Kidney (tissue), 14 donors: ENCODE results near the gene CD109. TPM values are rescaled to one million over a fixed set of nuclear protein-coding genes. Genes with fewer than 3 reads are reported as not detected.
A peak's percentile ranks its signal among the peaks of the same experiment; 100 is the strongest.
"Not testable (repeated sequence)": the region's sequence is repeated elsewhere in the genome, so short reads cannot be mapped to it uniquely, and the experiment has no call there.

ENCODE experiments used
- DNase-seq, 5 donors: peaks; one replicate each; pipeline ENCODE4 v3.0.0-alpha.2; 2013 to 2020
- FAIRE-seq: peaks from 2 replicates; lab custom pipeline; 2012; peaks lifted over from hg19 to GRCh38; lab: Jason Lieb, UNC
- H3K27ac ChIP-seq, 2 donors: one replicate each; pipeline ENCODE4 v1.7.0; 2013; ENCODE audit warnings: low read depth in 2 of 2, low read length in 2 of 2, inconsistent platforms in 1 of 2
- H3K27me3 ChIP-seq: one replicate; pipeline ENCODE4 v1.7.1; 2013; ENCODE audit warnings: low read length, inconsistent platforms; ENCODE audit not compliant: control insufficient read depth, insufficient read depth
- H3K36me3 ChIP-seq, 3 donors: one replicate each; pipeline versions ENCODE4 v1.7.0 to v1.7.1; 2013; ENCODE audit warnings: low read length in 3 of 3, control low read depth in 1 of 3, inconsistent platforms in 1 of 3; ENCODE audit not compliant: insufficient read depth in 3 of 3, control insufficient read depth in 2 of 3
- H3K4me1 ChIP-seq, 3 donors: one replicate each; pipeline versions ENCODE4 v1.7.0 to v1.7.1; 2013; ENCODE audit warnings: low read length in 3 of 3, inconsistent platforms in 1 of 3, low read depth in 1 of 3; ENCODE audit not compliant: control insufficient read depth in 2 of 3, insufficient read depth in 2 of 3
- H3K4me3 ChIP-seq, 3 donors: one replicate each; pipeline versions ENCODE4 v1.7.0 to v1.8.1; 2013; ENCODE audit warnings: low read length in 3 of 3, control low read depth in 1 of 3, inconsistent platforms in 1 of 3
- H3K9ac ChIP-seq, 3 donors: one replicate each; pipeline versions ENCODE4 v1.7.0 to v1.7.1; 2013; ENCODE audit warnings: low read length in 3 of 3, control low read depth in 1 of 3, inconsistent platforms in 1 of 3
- H3K9me3 ChIP-seq, 3 donors: one replicate each; pipeline versions ENCODE4 v1.7.0 to v1.7.1; 2013; ENCODE audit warnings: low read length in 3 of 3, control low read depth in 1 of 3, inconsistent platforms in 1 of 3; ENCODE audit not compliant: control insufficient read depth in 2 of 3, insufficient read depth in 1 of 3
- intact Hi-C: fragments of 100-400 bp; cut with DNase I; formaldehyde crosslinking; loops from one replicate; pipeline ENCODE4 v1.11.1; 2022
- polyA plus RNA-seq: library from polyadenylated mRNA; stranded (reverse); fragments of 350-450 nt; fragmentation: Illumina TruSeq; extraction: RNeasy Lipid Tissue Mini Kit (QIAGEN cat#74804); gene quantifications from one replicate; pipeline ENCODE4 v1.2.3, GENCODE V29; 2014; ENCODE audit warnings: low read depth, low replicate concordance; ENCODE audit not compliant: insufficient read depth
- total RNA-seq: library from RNA; stranded (reverse); fragmentation: NEBNext Ultra II Directional; extraction: Animal tissue kit (Norgen Biotek cat#: 25700); gene quantifications from one replicate; pipeline ENCODE4 v1.2.1, GENCODE V29; 2021
- TF ChIP-seq, protein P1 (sequence below): IDR thresholded peaks from 3 replicates; pipeline ENCODE4 v1.5.1; 2012; ENCODE audit warnings: mild to moderate bottlenecking, moderate library complexity, borderline replicate concordance; ENCODE audit not compliant: insufficient read depth; ENCODE audit errors: extremely low read depth
- donor health status: control.
- donor health status: control.
- donor health status: control.
- donor health status: control.
- donor health status: control.
- donor health status: DM: yes; HTN: yes; CAD: no.
- donor health status: Normal renal cell carcinoma (clear cell type).

Gene CD109
- total and polyA plus RNA-seq, 2 donors from 2014 or later = 3.7 to 19.0 TPM

DNA sequence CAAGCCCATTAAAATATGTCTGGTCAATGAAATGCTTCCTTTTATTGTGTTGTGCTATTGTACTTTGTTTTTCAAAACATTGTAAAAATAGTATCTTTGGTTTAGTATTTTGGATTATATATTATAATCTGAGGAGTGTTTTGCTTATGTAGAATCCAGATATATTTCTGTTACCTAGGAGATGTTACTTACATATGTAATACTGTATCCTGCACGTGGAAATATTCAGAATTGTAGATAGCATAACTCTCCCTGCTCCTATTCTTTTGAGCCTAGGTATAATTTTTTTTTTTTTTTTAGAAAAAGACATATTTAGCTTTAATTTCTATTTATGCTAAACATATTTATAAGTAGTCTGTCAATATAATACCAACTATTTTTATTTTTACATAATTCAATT, 130.6 kb downstream of the CD109 start:
- DNase-seq (no peak), FAIRE-seq (no peak)
- H3K4me1 ChIP-seq = no peaks in the 10 kb centered on the region
- no peak overlapping the region for H3K27ac ChIP-seq
- H3K9me3 ChIP-seq = no peaks in the 10 kb centered on the region
- no peak overlapping the region for H3K9ac ChIP-seq
- no peaks in the 10 kb centered on the region for H3K36me3 ChIP-seq
- H3K4me3 ChIP-seq = no peak overlapping the region
- intact Hi-C loops = no loop called here
- TF ChIP-seq, protein P1, sequence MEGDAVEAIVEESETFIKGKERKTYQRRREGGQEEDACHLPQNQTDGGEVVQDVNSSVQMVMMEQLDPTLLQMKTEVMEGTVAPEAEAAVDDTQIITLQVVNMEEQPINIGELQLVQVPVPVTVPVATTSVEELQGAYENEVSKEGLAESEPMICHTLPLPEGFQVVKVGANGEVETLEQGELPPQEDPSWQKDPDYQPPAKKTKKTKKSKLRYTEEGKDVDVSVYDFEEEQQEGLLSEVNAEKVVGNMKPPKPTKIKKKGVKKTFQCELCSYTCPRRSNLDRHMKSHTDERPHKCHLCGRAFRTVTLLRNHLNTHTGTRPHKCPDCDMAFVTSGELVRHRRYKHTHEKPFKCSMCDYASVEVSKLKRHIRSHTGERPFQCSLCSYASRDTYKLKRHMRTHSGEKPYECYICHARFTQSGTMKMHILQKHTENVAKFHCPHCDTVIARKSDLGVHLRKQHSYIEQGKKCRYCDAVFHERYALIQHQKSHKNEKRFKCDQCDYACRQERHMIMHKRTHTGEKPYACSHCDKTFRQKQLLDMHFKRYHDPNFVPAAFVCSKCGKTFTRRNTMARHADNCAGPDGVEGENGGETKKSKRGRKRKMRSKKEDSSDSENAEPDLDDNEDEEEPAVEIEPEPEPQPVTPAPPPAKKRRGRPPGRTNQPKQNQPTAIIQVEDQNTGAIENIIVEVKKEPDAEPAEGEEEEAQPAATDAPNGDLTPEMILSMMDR = no peak
- H3K27me3 ChIP-seq = no peaks in the 10 kb centered on the region

DNA sequence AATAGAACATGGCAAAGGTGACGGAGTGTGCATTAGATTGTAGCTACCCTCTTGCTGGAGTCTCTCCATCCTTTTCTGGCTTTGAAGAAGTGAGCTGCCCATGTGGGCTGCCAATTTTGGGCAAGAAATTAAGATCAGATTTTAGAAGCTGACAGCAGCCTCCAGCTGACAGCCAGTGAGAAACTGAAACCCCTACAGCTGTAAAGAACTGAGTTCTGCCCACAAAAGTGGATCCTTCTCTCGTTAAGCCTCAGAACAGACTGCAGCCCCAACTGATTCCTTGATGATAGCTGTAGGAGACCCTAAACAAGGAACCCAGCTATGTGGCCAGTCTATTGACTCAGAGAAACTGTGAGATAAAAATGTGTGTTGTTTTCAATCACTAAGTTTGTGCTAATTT, 134.1 kb downstream of the CD109 start:
- no peak for FAIRE-seq
- Histone ChIP-seq H3K36me3 (no peaks in the 10 kb centered on the region), H3K4me1 (no peaks in the 10 kb centered on the region), H3K9me3 (no peaks in the 10 kb centered on the region), H3K27me3 (no peaks in the 10 kb centered on the region), H3K27ac (no peak overlapping the region), H3K9ac (no peak overlapping the region), H3K4me3 (no peak overlapping the region)
- intact Hi-C loops = no loop called here
- TF ChIP-seq, protein P1 = no peak
- DNase-seq = no peak

DNA sequence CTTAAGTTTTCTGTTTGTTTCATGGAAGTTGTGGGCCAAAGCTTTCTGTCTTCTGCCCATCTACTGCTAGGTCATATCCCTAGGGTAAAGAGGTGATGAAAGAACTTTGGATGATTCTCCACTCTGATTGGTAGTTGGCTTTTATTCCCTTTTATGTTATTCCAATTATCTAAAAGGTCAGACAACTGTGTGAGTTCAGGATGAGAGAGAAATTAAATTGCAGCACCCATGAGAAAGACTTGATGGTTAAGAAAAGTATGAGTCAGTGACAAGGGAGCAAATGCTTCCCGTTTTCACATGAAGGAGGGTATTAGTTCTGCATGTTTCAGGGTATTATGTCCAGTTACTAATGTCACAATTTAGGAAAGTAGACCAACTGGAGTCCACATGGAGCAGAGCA, 136.3 kb downstream of the CD109 start:
- no peak overlapping the region for H3K27ac ChIP-seq
- intact Hi-C loops = no loop called here
- H3K9me3 ChIP-seq = no peaks in the 10 kb centered on the region
- H3K4me1 ChIP-seq = no peaks in the 10 kb centered on the region
- no peak overlapping the region for H3K4me3 ChIP-seq
- DNase-seq (no peak), FAIRE-seq (no peak)
- H3K27me3 ChIP-seq = no peaks in the 10 kb centered on the region
- no peak overlapping the region for H3K9ac ChIP-seq
- no peaks in the 10 kb centered on the region for H3K36me3 ChIP-seq
- TF ChIP-seq, protein P1 = no peak

DNA sequence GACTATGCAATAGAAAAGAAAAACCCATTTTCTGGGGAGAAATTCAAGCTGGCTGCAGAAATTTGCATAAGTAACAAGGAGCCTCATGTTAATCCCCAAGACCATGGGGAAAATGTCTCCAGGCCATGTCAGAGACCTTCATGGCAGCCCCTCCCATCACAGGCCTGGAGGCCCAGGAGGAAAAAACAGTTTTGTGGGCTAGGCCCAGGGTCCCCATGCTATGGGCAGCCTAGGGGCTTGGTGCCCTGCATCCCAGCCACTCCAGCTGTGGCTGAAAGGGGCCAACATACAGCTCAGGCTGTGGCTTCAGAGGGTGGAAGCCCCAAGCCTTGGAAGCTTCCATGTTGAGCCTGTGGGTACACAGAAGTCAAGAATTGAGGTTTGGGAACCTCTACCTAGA, 148.7 kb downstream of the CD109 start:
- FAIRE-seq, DNase-seq, H3K4me3 ChIP-seq, H3K9me3 ChIP-seq, H3K27me3 ChIP-seq, H3K4me1 ChIP-seq, H3K9ac ChIP-seq, H3K36me3 ChIP-seq, intact Hi-C loops, H3K27ac ChIP-seq: not testable (repeated sequence)

DNA sequence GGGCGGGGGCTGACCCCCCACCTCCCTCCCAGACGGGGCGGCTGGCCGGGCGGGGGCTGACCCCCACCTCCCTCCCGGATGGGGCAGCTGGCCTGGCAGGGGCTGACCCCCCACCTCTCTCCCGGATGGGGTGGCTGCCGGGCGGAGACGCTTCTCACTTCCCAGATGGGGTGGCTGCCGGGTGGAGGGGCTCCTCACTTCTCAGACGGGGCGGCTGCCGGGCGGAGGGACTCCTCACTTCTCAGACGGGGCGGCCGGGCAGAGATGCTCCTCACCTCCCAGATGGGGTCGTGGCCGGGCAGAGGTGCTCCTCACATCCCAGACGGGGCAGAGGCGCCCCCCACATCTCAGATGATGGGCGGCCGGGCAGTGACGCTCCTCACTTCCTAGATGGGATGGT, 155.0 kb downstream of the CD109 start:
- intact Hi-C loops, FAIRE-seq: not testable (repeated sequence)

More for the DNA sequence above, 155.0 kb downstream of the CD109 start:
- H3K4me1 ChIP-seq, H3K36me3 ChIP-seq, H3K4me3 ChIP-seq, H3K27ac ChIP-seq, H3K9ac ChIP-seq, H3K9me3 ChIP-seq, H3K27me3 ChIP-seq: not testable (repeated sequence)
- DNase-seq = peak in 1 of 5 donors; percentile 39
